ENCODE data around the gene PCBD1.
"Not testable (repeated sequence)": the region's sequence is repeated elsewhere in the genome, so short reads cannot be mapped to it uniquely, and the experiment has no call there.

The PCBD1 gene

DNA sequence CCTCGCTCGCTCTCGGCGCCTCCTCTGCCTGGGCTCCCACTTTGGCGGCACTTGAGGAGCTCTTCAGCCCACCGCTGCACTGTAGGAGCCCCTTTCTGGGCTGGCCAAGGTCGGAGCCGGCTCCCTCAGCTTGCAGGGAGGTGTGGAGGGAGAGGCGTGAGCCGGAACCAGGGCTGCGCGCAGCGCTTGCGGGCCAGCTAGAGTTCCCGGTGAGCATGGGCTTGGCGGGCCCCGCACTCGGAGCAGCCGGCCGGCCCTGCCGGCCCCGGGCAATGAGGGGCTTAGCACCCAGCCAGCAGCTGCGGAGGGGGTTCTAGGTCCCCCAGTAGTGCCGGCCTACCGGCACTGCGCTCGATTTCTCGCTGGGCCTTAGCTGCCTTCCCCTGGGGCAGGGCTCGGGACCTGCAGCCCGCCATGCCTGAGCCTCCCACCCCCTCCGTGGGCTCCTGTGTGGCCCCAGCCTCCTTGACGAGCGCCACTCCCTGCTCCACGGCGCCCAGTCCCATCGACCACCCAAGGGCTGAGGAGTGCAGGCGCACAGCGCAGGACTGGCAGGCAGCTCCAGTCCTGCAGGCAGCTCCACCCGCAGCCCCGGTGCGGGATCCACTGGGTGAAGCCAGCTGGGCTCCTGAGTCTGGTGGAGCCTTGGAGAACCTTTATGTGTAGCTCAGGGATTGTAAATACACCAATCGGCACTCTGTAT is 26.7 kb downstream of the PCBD1 start:
- not testable (repeated sequence) for FAIRE-seq

DNA sequence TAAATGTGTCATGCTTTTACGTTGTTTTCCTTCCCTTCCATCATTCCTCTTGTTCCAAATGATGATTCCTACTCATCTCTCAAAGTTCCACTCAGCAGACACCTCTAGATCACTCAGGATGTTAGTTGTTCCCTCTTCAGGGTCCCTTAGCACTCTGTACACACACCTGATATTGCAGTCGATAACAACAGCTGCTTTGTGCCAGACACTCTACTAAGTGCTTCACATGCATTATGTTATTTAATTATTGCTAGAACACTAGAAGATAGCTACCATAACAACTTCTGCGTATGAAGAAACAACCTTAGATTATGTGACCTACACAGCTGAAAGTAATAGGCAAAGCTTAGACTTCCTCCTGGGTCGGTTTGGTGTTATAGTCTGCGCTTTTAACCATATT is 29.6 kb downstream of the PCBD1 start:
- no peak for FAIRE-seq

DNA sequence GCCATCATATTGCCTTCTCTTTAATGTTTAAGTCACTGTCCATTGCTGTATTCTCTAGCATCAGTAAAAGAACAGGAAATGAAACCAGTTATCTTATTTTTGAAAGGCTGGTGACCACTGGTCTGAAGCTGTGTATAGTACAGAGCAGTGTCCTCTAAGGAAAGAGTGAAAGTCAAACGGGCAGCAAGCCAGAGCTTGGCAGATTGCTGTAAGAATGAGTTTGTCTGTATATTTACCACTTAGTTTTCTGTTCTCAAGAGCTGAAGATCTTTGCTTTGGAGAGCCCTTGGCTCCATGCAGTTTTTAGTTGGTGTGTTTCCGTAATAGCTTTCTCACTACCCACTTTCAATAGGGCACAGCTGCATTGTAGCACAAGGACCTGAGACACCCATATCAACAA is 31.9 kb downstream of the PCBD1 start:
- no peak for FAIRE-seq

DNA sequence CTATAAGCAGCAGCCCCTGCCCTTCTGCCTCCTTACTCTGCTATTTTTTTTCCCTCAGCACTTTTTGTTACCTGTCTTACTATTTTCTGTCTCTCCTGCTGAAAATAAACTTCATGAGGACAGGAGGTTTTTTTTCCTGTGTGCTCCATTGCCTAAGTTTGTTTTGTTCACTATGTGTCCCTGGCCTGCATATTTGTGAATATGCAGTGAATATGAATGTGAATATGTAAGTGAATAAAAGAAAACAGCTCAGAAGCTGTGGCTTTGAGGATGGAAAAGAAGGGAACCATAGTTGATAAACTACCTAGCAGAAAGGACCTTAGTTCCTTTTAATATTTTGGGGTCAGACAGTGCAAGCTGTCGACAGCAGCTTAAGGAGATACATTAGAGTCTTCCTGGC is 34.9 kb downstream of the PCBD1 start:
- FAIRE-seq = no peak

DNA sequence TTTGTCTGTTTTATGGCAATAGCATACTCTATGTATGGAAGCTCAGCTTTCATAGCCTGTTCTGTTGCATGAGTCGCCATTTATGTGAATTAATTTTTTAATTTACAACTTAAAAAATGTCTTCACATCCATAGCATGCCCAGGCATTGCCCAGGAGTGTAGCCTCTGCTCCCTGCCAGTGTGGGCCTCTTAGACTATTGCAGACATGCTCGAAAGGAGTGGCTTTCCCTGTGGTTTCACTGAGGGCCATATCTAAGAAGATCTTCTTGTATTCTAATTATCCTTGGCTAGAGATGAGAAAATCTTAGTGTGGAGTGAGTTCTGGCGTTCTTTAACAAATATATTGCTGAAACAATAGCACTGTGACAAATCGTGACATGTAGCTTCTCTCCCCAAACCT is 35.3 kb downstream of the PCBD1 start:
- no peak for FAIRE-seq

DNA sequence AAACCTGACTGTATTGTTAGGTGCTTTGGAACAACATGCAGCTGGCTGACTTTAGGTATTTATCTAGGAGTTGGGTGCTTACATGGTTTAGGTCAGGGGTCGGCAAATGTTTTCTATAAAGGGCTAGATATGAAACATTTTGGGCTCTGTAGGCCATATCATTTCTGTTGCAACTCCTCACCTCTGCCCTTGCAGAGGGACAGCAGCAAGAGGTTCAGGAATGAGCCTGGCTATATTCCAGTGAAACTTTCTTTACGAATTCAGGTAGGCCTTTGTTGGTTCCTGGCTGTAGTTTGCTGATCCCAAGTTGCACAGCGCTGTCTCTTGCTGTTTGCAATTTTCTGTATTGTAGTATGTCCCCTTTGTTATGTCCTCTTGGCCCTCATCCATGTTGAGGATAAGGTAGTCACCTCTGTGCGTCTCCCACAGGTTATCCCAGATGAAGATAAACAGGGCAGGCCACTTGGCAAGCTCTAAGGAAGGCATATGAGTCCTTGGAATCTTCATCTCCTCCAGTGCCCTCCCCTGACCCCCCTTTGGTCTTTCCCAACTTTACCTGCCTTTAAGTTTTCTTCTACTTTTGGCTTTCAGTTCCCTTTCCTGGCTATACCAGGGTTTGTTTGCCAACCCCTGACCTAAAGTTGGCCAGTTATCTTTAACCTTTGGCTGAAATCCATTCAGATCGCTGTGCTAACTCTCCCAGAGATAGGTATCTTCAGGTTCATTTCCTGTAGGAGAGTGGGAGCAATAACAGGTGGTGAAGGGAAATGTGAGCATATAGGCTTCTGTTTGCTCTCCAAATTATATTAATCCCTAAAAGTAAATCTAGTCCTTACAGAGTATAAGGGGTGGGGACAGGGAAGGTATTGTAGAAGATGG is 36.5 kb downstream of the PCBD1 start:
- FAIRE-seq = no peak

DNA sequence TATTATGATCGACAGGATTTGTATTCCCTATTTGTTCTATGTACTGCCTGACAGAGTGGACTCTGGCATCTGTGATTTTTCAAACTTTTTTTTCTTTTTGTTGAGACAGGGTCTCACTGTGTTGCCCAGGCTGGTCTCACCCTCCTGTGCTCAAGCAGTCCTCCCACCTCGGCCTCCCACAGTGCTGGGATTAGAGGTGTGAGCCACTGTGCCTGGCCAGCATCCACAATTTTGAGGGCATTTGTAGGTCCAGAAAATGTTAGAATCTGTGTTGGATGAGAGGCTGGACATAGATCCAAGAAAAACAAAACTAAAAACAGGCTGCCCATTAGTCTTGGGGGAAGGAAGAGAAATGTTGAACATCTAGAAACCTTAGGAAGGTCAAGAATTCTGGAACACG is 38.3 kb downstream of the PCBD1 start:
- no peak for FAIRE-seq

DNA sequence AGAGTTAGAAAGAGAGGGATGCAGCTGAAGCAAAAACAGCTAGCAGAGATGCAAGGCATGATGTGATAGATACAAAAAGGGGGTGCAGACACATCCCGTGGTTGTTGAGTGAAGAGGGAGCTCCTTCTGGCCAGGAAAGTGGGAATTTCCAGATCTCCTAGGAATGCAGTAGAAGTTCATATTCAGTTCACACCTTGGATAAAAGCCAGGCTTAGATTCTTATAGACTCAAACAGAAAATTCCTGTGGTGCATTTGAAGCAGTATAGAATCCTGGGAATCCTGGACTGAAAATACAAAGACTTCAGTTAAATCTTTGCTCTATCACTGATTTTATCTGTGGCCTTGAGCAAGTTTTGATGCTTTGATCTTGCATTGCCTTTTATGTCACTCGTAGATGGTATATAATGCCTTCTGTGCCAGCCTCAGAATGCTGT is 38.8 kb downstream of the PCBD1 start:
- no peak for FAIRE-seq

DNA sequence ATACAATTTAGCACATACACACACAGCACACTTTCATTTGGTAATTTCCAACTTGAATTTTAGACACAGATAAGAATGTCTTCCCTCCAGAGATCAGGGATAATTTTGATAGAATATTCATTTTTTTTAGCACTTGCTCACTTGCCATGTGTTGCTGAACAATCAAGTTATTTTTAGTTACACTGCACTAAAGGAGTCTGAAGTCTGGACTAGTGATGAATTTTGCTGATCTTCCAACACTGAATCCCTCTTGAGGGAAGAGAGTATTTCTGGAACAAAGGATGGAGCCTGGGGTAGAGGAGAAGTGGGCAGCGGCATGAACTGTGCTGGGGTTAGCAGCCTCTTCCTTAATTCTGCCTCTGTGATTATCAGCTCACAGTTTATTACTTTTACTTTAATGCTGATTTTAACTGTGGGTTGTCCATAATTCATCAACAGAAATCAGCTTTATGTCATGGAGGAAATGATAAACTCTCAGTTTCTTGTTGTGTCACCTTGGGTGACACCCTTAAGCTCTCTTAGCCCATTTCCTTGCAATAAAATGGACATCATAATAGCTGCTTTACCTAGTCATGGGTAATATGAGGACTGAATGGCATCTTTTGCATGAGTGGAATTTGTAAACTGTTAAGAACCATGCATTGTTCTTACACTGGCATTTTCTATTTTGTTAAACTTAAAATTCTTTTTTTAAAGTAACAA is 40.6 kb downstream of the PCBD1 start:
- no peak for FAIRE-seq

DNA sequence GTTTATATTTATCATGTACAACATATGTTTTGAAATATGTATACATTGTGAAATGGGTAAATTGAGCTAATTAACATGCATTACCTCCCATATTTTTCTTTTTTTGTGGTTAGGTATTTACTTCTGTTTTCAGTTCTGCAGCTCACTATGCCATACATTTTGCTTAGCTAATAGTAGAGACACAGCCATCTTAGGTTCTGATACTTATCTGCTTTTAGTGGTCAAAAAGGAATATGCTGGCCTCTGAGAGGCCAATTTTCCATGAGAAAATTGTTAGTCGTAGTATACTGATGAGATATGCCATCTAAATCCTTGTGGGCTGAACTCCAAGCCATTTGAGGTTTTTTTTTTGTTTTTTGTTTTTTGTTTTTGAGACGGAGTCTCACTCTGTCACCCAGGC is 41.6 kb downstream of the PCBD1 start:
- no peak for FAIRE-seq

DNA sequence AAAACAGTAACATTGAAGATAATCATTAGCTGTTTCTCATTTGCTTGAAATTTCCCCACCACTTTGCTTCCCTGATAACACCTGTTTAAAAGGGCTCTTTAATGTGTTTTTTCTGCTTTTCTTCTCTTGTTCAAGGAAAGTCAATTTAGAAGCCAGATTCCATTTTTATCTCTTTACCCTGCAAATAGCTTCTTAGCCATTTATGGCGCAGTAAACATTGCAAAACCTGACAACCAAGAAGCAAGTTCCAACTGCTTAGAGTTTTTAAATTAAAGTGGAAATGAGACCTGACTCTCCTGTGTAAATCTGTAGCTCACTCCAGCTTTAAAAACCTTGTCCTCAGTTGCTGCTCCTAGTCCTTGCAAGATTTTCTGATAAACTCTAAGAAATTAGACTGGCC is 42.5 kb downstream of the PCBD1 start:
- FAIRE-seq = no peak

DNA sequence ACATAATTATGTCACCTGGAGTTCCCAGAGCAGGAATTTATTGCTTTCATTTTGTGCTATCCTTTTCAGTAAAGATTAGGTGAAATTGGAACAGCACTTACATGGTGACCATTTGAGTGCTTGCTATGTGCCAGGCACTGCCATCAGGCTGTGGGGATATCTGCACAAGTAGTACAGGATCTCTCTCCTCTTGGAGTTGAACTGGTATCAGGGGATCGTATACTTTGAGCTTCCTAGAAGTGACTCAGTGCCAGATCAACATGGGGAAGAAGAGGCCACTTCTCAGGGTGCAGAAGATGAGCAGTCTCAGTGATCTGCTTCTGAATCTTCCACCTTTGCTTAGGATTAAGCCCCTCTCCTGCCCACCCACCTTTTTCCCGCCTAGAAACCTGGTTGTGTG is 43.1 kb downstream of the PCBD1 start:
- no peak for FAIRE-seq

DNA sequence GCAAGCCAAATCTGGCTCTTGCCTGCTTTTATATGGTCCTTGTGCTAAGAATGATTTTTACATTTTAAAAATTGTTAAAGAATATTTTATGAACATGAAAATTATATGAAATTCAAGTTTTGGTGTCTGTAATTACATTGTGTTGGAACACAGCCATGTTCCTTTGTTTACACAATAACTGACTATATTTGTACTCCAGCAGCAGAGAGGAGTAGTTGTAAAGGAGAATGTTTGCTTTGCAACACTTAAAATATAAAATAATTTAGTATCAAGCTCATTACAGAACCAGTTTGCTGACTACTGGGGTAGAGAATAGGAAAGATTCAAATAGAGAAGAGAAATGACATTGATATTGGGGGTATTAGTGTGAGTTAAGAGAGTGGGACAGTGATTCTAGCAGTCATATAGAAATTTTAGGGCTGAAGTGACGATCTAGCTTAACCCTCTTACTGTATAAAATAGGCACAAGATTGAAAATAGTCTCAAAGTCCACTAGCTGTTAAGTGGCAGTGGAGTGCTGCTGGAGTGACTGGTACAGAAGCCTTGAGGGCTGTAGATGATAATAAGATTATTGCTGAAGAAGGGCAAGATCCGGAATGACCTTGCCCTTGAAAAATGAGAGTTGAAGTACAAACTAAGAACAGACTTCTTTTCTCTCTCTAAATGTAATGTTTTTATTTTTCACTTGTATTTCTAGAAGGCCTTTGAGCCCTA is 44.4 kb downstream of the PCBD1 start:
- no peak for FAIRE-seq

DNA sequence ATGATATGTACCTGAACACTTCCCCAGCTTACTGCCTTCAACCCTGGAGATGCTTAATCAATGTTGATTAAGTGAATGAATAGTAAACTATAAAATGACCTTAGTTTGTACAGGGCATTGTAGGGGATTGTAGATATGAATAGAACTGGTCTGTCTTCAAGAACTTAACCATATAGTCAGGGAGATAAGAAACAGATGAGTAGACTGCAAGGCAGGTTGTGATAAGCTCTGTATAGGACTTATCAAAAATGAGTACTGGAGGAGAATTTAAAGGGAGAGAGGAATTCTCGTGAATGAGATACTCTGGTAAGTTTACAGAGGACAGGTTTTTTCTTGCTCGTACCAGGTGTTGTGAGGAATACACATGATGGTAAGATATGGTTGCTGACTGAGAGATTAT is 45.0 kb downstream of the PCBD1 start:
- no peak for FAIRE-seq

DNA sequence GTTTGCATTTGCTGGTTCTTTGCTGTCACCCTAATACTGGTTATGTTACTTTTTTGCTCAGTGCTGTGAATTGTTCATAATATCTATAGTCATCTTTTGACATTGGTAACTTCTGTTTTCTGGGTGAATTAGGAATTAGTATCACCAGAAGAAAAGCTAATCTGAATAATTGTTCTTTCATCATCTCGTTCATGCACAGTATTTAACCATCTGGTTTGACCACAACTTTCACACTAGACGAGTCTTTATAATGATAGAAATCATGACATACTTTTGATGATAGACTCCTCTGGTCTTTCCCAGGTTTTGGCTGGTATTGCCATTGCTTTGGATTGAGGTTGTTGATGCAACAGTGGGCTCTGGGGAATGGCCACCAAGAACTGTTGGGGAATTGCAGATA is 47.5 kb downstream of the PCBD1 start:
- FAIRE-seq = no peak

DNA sequence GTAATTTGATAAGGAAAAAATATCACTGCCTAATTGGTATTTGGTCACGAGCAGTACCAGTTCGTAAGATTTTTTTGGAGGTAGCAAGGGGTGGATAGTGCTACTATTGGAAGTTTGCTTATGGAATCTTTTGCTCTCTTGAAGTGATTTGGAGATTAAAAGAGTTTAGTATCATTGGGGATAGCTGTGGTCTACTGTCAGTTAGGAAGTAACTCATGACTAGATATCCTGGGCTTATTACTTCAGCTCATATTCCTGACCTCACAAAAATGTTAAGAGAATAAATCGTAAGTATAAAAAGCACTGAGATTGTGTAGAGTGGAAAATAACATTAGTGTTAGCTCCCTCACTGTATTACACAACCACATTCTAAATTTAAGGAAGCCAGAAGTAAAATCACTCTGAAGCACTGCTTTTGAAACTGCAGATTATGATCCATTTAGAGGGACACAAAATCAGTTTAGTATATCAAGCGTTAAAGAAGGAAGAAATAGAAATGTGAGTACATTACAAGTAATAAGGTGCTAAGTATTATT is 50.0 kb downstream of the PCBD1 start:
- no peak for FAIRE-seq

DNA sequence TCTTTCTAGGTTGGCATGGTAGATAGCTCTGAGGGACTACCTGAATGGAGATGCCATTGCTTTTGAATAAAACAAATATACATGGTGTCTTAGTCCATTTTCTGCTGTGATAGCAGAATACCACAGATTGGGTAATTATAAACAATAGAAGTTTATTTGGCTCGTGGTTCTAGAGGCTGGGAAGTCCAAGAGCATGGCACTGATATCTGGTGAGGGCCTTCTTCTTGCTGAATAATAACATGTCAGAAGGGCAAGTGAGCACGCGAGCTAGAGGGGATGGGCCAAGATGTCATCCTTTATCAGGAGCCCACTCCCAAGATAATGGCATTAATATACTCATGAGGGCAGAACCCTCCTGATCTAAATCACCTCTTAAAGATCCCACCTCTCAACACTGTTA is 50.7 kb downstream of the PCBD1 start:
- no peak for FAIRE-seq

DNA sequence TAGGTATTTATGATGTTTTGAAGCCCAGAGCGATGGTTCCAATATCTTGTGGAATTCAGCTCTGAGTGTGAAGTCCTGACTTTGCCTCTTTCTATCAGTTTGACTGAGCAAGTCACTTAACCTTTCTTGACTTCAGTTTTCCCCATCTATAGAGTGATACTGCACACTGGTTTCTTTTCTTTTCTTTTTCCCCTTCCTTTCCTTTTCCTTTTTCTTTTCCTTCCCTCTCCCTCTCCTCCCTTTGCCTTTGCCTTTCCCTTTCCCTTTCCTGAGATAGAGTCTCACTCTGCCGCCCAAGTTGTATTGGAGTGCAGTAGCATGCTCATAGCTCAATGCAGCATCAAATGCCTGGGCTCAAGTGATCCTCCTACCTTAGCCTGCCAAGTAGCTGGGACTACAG is 52.0 kb downstream of the PCBD1 start:
- FAIRE-seq = no peak

DNA sequence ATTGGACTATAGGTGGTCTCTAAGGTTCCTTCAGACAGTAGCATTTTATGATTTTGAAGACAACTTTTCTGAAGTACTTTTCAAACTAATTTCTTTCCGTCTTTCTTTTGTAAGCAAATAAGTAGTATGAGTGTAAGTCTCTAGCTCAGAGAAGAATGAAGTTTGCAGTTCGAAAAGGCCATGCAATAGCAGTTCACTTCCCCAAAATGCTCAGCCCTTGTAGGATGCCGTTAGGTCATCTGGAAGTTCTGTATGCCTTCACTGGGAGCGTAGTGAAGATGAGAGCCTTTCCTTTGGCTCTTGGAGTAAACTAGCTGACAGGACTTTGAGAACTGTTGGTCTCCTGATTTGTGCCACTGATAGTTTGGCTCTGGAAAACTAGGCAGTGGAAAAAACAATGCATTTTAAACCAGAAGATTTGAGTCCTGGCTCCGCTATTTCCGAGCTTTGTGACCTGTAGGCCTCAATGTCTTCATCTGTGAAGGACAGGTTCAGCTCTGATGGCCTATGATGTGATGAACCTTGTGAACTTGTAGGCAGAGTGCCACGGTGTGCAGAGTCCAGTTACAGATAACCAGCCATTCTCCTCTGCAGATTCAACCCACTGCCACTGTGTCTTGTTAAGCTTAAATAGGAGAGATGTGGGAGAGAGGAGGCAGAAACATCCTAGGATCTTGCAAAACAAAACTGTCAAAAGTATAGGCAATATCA is 53.8 kb downstream of the PCBD1 start:
- FAIRE-seq = no peak

DNA sequence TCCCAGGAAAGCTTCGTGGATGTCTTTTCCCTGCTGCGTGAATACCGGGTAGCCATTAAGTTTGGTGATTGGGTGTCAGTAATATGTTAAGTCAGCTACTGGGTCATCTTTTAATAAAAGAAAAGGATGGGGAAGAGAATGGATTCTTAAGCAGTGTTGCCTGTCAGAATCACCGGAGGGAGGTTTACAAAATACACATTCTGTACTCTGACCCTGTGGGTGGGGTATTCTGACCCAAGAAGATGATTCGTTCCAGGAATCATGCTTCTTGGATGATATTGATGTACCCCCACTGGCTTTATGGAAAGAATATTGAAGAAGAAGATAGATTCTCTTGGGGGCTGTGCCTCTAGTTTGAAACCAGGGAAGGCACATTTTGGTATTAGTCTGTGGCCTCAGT is 54.3 kb downstream of the PCBD1 start:
- FAIRE-seq = no peak

DNA sequence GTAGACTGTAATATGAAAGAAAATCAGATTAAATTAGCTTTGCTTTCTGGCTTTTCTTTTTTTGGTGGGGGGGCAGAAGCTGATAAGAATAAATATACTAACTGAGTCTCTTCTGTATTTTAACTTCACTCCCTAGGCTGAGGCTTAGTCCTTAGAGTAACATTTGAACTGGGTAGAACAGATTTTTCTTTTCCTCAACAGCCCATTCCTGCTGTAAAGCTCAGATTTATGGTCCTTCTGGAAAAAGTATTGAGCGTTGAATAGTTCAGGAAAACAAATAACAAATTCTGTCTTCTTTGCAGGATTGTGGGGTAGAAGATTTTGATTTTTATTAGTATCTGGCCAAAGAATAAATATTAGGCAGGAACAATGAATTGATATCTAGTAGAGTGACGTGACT is 54.8 kb downstream of the PCBD1 start:
- no peak for FAIRE-seq
